Measurements from ENCODE around the gene MMP20. TPM values are rescaled to one million over a fixed set of nuclear protein-coding genes. Genes with fewer than 3 reads are reported as not detected.

MMP20 gene
- total RNA-seq, 1 experiment from 2014 or later, result not detected

GRCh38 chr11:102598272-102598671 is 26.9 kb downstream of the MMP20 start:
- Histone ChIP-seq H3K27me3 (ENCODE audit: low read length) (no peaks in the 10 kb centered on the region), H3K27ac (ENCODE audit: low read length) (no peak overlapping the region), H3K36me3 (ENCODE audit: insufficient read depth, low read length) (no peaks in the 10 kb centered on the region), H3K9me3 (ENCODE audit: low read length) (no peaks in the 10 kb centered on the region), H3K9me2 (replicated peaks; ENCODE audit: insufficient read depth, low read length) (no peaks in the 10 kb centered on the region), H3K9ac (ENCODE audit: low read length) (no peak overlapping the region), H3K4me3 (ENCODE audit: low read length) (no peak overlapping the region), H2AFZ (ENCODE audit: low read length) (no peak overlapping the region), H3K4me1 (ENCODE audit: low read length) (0 out of 2 replicates have a peak, but pooled peaks cover under 1% of the 10 kb centered on the region), H3K79me2 (ENCODE audit: low read length) (no peaks in the 10 kb centered on the region), H4K20me1 (ENCODE audit: insufficient read depth, low read depth, low read length) (no peaks in the 10 kb centered on the region), H3K4me2 (ENCODE audit: low read depth, low read length, poor library complexity, severe bottlenecking) (no peak overlapping the region)
- no peak for DNase-seq

DNA sequence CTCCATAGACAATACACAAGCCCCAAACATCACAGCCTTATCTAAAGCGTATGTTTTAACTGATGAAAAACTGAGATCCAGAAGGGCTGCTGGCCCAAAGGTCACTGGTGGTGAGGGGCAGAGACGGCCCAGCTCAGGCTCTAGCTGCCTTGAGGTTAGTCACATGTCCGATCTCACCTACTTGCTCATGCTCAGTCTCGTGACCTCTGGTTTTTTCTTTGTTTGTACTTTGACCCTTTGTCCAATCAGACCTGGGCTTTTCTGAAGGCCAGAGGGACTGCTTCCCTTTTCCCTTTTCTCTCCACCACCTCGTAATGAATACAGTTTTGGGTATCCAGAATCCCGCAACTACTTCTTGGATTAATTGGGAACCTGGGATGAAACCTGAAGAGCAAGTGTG is 28.6 kb downstream of the MMP20 start:
- Histone ChIP-seq H3K9me3 (ENCODE audit: low read length) (no peaks in the 10 kb centered on the region), H3K4me2 (ENCODE audit: low read depth, low read length, poor library complexity, severe bottlenecking) (no peak overlapping the region), H3K4me1 (ENCODE audit: low read length) (no peaks in the 10 kb centered on the region), H3K9me2 (replicated peaks; ENCODE audit: insufficient read depth, low read length) (no peaks in the 10 kb centered on the region), H3K27me3 (ENCODE audit: low read length) (no peaks in the 10 kb centered on the region), H3K27ac (ENCODE audit: low read length) (no peak overlapping the region), H3K36me3 (ENCODE audit: insufficient read depth, low read length) (no peaks in the 10 kb centered on the region), H3K9ac (ENCODE audit: low read length) (no peak overlapping the region), H4K20me1 (ENCODE audit: insufficient read depth, low read depth, low read length) (no peaks in the 10 kb centered on the region), H2AFZ (ENCODE audit: low read length) (no peak overlapping the region), H3K79me2 (ENCODE audit: low read length) (no peaks in the 10 kb centered on the region), H3K4me3 (ENCODE audit: low read length) (no peak overlapping the region)
- DNase-seq, result no peak

GRCh38 chr11:102592634-102593581 is 32.2 kb downstream of the MMP20 start:
- Histone ChIP-seq H3K4me1 (ENCODE audit: low read length) (no peaks in the 10 kb centered on the region), H4K20me1 (ENCODE audit: insufficient read depth, low read depth, low read length) (no peaks in the 10 kb centered on the region), H3K9me2 (replicated peaks; ENCODE audit: insufficient read depth, low read length) (no peaks in the 10 kb centered on the region), H3K36me3 (ENCODE audit: insufficient read depth, low read length) (no peaks in the 10 kb centered on the region), H3K27me3 (ENCODE audit: low read length) (no peaks in the 10 kb centered on the region), H3K4me3 (ENCODE audit: low read length) (no peak overlapping the region), H2AFZ (ENCODE audit: low read length) (no peak overlapping the region), H3K79me2 (ENCODE audit: low read length) (no peaks in the 10 kb centered on the region), H3K9ac (ENCODE audit: low read length) (no peak overlapping the region), H3K27ac (ENCODE audit: low read length) (no peak overlapping the region), H3K4me2 (ENCODE audit: low read depth, low read length, poor library complexity, severe bottlenecking) (no peak overlapping the region), H3K9me3 (ENCODE audit: low read length) (no peaks in the 10 kb centered on the region)
- DNase-seq, result peak; percentile 84

DNA sequence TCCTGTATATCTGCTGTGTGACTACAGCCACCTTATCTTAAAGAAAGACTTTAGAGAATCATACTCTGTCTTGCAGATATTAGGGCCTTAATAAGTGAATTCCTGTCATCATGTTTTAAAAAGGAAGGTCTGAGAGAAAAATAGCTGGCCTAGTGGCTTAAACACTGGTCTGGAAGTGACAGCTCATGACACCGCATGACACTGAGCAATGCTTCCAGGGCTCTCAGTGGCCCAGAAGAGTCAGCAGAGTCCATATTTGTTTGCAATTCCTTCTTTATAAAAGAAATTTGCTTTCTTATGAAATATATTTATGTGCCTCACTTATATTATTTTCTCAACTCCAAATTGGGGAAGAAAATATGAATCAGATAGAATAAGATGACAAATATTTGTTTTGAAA is 33.0 kb downstream of the MMP20 start:
- H3K9me2 ChIP-seq (replicated peaks; ENCODE audit: insufficient read depth, low read length), result no peaks in the 10 kb centered on the region
- H3K79me2 ChIP-seq (ENCODE audit: low read length), result no peaks in the 10 kb centered on the region
- DNase-seq, result no peak
- H3K4me1 ChIP-seq (ENCODE audit: low read length), result no peaks in the 10 kb centered on the region
- no peak overlapping the region for H2AFZ ChIP-seq (ENCODE audit: low read length)
- H3K9ac ChIP-seq (ENCODE audit: low read length), result no peak overlapping the region
- no peaks in the 10 kb centered on the region for H3K36me3 ChIP-seq (ENCODE audit: insufficient read depth, low read length)
- no peaks in the 10 kb centered on the region for H4K20me1 ChIP-seq (ENCODE audit: insufficient read depth, low read depth, low read length)
- no peaks in the 10 kb centered on the region for H3K9me3 ChIP-seq (ENCODE audit: low read length)
- no peak overlapping the region for H3K4me3 ChIP-seq (ENCODE audit: low read length)
- no peak overlapping the region for H3K27ac ChIP-seq (ENCODE audit: low read length)
- H3K27me3 ChIP-seq (ENCODE audit: low read length), result no peaks in the 10 kb centered on the region
- H3K4me2 ChIP-seq (ENCODE audit: low read depth, low read length, poor library complexity, severe bottlenecking), result no peak overlapping the region

GRCh38 chr11:102591160-102591718 is 33.9 kb downstream of the MMP20 start:
- Histone ChIP-seq H3K27me3 (ENCODE audit: low read length) (no peaks in the 10 kb centered on the region), H3K36me3 (ENCODE audit: insufficient read depth, low read length) (no peaks in the 10 kb centered on the region), H3K79me2 (ENCODE audit: low read length) (no peaks in the 10 kb centered on the region), H3K9ac (ENCODE audit: low read length) (no peak overlapping the region), H3K9me3 (ENCODE audit: low read length) (no peaks in the 10 kb centered on the region), H3K27ac (ENCODE audit: low read length) (no peak overlapping the region), H3K9me2 (replicated peaks; ENCODE audit: insufficient read depth, low read length) (no peaks in the 10 kb centered on the region), H3K4me1 (ENCODE audit: low read length) (no peaks in the 10 kb centered on the region), H3K4me3 (ENCODE audit: low read length) (no peak overlapping the region), H2AFZ (ENCODE audit: low read length) (no peak overlapping the region), H4K20me1 (ENCODE audit: insufficient read depth, low read depth, low read length) (no peaks in the 10 kb centered on the region), H3K4me2 (ENCODE audit: low read depth, low read length, poor library complexity, severe bottlenecking) (no peak overlapping the region)
- no peak for DNase-seq

GRCh38 chr11:102590276-102591049 is 34.7 kb downstream of the MMP20 start:
- Histone ChIP-seq H3K4me3 (ENCODE audit: low read length) (no peak overlapping the region), H3K36me3 (ENCODE audit: insufficient read depth, low read length) (no peaks in the 10 kb centered on the region), H4K20me1 (ENCODE audit: insufficient read depth, low read depth, low read length) (no peaks in the 10 kb centered on the region), H3K9me2 (replicated peaks; ENCODE audit: insufficient read depth, low read length) (no peaks in the 10 kb centered on the region), H3K4me1 (ENCODE audit: low read length) (no peaks in the 10 kb centered on the region), H3K27ac (ENCODE audit: low read length) (no peak overlapping the region), H3K27me3 (ENCODE audit: low read length) (no peaks in the 10 kb centered on the region), H3K4me2 (ENCODE audit: low read depth, low read length, poor library complexity, severe bottlenecking) (no peak overlapping the region), H3K9me3 (ENCODE audit: low read length) (no peaks in the 10 kb centered on the region), H3K79me2 (ENCODE audit: low read length) (no peaks in the 10 kb centered on the region), H2AFZ (ENCODE audit: low read length) (no peak overlapping the region), H3K9ac (ENCODE audit: low read length) (no peak overlapping the region)
- no peak for DNase-seq

- no peaks in the 10 kb centered on the region for H4K20me1 ChIP-seq (ENCODE audit: insufficient read depth, low read depth, low read length)
- no peak overlapping the region for H3K9ac ChIP-seq (ENCODE audit: low read length)
- H3K27me3 ChIP-seq (ENCODE audit: low read length), result no peaks in the 10 kb centered on the region
- H3K4me2 ChIP-seq (ENCODE audit: low read depth, low read length, poor library complexity, severe bottlenecking), result no peak overlapping the region
- H3K27ac ChIP-seq (ENCODE audit: low read length), result no peak overlapping the region
- H2AFZ ChIP-seq (ENCODE audit: low read length), result no peak overlapping the region
- no peak overlapping the region for H3K4me3 ChIP-seq (ENCODE audit: low read length)
- DNase-seq, result no peak
- H3K9me3 ChIP-seq (ENCODE audit: low read length), result no peaks in the 10 kb centered on the region
- H3K9me2 ChIP-seq (replicated peaks; ENCODE audit: insufficient read depth, low read length), result no peaks in the 10 kb centered on the region
- H3K79me2 ChIP-seq (ENCODE audit: low read length), result no peaks in the 10 kb centered on the region
- no peaks in the 10 kb centered on the region for H3K36me3 ChIP-seq (ENCODE audit: insufficient read depth, low read length)
- no peaks in the 10 kb centered on the region for H3K4me1 ChIP-seq (ENCODE audit: low read length)
Measured at GRCh38 chr11:102589047-102589459, 36.1 kb downstream of the MMP20 start.

DNA sequence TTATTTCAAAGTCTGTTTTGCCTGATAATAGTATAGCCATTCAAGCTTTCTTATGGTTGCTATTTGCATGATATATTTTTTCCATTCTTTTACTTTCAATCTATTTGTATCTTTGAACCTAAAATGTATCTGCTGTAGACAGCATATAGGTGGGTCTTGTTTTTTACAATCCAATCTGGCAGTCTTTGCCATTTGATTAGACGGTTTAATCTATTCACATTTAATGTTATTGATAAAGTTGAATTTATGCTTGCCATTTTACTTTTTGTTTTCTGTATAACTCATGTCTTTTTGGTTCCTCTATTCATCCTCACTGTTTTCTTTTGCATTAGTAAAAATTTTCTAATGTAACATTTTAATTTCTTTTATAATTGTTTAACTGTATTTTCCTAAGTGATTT is 37.4 kb downstream of the MMP20 start:
- Histone ChIP-seq H3K36me3 (ENCODE audit: insufficient read depth, low read length) (no peaks in the 10 kb centered on the region), H3K9ac (ENCODE audit: low read length) (no peak overlapping the region), H3K27ac (ENCODE audit: low read length) (no peak overlapping the region), H3K9me2 (replicated peaks; ENCODE audit: insufficient read depth, low read length) (no peaks in the 10 kb centered on the region), H3K9me3 (ENCODE audit: low read length) (no peaks in the 10 kb centered on the region), H3K4me1 (ENCODE audit: low read length) (no peaks in the 10 kb centered on the region), H3K27me3 (ENCODE audit: low read length) (no peaks in the 10 kb centered on the region), H2AFZ (ENCODE audit: low read length) (no peak overlapping the region), H4K20me1 (ENCODE audit: insufficient read depth, low read depth, low read length) (no peaks in the 10 kb centered on the region), H3K79me2 (ENCODE audit: low read length) (no peaks in the 10 kb centered on the region), H3K4me3 (ENCODE audit: low read length) (no peak overlapping the region), H3K4me2 (ENCODE audit: low read depth, low read length, poor library complexity, severe bottlenecking) (no peak overlapping the region)
- DNase-seq, result no peak

Data from Karpas-422 (cell line).